GM18511 (cell line): Measurements from ENCODE around the gene LARGE2.

Source experiments
- ATAC-seq: cut with Tn5 transposase; IDR thresholded peaks from one replicate; pipeline ENCODE4 v1.9.1; 2021; ENCODE audit warnings: mild to moderate bottlenecking, moderate library complexity; ENCODE audit not compliant: unreplicated experiment

The LARGE2 gene

DNA sequence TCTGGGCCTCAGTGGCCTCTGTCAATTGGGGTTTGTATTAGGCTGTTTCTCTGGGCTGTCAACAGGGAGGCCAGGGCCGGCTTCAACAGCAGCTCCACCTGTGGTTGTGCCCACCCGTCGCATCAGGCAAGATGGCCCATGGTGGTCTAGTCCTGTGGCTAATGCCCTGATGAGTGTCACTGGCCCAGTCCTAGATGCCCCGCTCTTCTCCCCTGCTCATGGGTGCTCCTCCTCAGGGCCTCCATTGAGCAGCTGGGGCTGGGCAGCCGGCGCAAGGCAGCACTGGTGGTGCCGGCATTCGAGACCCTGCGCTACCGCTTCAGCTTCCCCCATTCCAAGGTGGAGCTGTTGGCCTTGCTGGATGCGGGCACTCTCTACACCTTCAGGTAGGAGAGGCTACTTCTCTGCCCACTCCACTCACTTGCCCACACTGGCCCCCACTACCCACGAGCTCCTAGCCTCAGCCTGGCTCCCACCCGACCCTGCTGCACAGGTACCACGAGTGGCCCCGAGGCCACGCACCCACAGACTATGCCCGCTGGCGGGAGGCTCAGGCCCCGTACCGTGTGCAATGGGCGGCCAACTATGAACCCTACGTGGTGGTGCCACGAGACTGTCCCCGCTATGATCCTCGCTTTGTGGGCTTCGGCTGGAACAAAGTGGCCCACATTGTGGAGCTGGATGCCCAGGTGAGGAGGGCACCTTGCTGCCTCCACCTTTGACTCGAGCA lies 5.4 kb downstream of the LARGE2 start:
- no peak for ATAC-seq

GRCh38 chr11:45928535-45929215 lies 6.2 kb downstream of the LARGE2 start:
- ATAC-seq: no peak

DNA sequence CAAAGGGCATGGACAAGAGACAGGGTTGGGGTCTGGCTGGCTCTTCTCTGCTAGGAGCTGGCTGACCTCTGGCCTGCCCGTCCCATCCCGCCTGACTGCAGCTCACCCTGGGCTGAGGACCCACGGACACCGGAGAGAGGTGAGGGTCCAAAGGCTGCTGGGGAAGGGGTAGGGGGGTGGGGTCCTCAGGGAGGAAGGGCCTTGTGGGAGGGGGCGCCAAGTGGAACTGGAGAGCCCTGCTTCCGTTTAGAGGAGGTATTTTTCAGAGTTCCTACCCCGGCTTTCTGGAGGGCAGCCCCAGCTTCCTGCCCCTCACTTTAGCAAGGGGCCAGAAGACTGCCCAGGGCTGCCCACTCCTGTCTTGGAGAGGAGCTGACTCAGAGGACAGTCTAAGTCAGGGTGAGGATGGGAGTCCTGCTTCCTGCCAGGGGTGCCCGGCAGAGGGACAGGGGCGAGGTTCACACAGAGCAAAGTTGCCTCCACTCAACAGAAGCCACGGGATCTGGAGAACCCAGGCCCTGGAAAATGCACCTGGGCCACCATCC lies 7.1 kb downstream of the LARGE2 start:
- peak; percentile 24 for ATAC-seq

- peak; percentile 92 for ATAC-seq
Measured at GRCh38 chr11:45930031-45930794, 7.8 kb downstream of the LARGE2 start.

- no peak for ATAC-seq
Measured at GRCh38 chr11:45930951-45931570, 8.6 kb downstream of the LARGE2 start.

GRCh38 chr11:45931739-45932138 lies 9.3 kb downstream of the LARGE2 start:
- ATAC-seq: no peak

GRCh38 chr11:45932217-45932616 lies 9.8 kb downstream of the LARGE2 start:
- ATAC-seq: no peak

GRCh38 chr11:45933131-45933831 lies 10.8 kb downstream of the LARGE2 start:
- ATAC-seq: no peak

GRCh38 chr11:45933846-45934579 lies 11.6 kb downstream of the LARGE2 start:
- no peak for ATAC-seq

- ATAC-seq: no peak
Measured at GRCh38 chr11:45934580-45935318, 12.3 kb downstream of the LARGE2 start.

DNA sequence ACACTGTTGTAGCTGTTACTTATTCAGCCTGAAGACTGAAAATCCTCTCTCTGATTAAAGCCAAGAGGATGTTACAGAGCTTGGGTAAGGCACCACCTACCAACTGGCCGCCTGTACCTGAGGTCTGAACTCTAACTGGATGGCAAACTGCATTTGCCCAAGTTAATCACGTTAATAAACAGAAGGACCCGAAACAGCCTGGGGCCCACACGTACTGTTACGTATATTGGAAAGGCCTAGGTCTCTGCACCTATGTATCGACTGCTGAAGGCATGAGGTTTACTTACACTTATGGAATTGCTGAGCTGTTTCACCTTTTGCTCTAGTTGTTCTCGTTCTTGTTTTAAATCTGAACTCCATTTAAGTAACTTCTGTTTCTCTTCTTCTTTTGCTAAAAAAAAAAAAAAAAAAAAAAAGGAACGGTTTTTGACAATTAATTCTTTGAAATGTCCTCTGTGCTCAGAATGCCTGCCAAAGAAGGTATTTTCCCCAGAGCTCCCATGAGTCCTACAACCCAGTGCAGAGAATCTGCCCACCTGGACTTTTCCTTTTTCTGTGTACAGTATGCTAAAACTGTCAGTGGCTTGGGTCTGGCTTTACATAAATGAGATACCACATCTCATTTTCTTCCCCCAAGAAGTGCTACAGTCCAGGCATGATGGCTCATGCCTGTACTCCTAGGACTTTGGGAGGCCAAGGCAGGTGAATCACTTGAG lies 13.1 kb downstream of the LARGE2 start:
- ATAC-seq: no peak

GRCh38 chr11:45936511-45937054 lies 14.1 kb downstream of the LARGE2 start:
- ATAC-seq: no peak

GRCh38 chr11:45937916-45938315 lies 15.5 kb downstream of the LARGE2 start:
- ATAC-seq: no peak

DNA sequence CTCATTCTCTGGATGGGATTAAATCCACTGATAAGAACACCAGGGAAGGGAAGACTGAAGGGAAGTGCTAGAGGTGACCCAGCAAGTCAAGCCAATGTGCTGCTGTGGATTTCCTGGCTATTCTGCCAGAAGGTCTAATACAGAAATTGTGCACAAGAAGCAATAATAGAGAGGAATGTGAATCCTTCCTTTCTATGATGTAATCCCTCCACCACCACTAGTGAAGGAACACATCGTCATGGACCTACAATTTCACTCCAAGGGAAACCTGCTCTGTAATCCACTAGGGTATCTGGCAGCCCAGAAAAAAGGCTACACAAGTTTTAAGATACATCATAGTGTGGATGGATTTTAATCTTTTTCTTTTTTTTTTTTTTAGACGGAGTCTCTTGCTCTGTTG lies 17.4 kb downstream of the LARGE2 start:
- no peak for ATAC-seq

GRCh38 chr11:45941285-45941684 lies 18.8 kb downstream of the LARGE2 start:
- ATAC-seq: no peak

GRCh38 chr11:45942381-45942780 lies 19.9 kb downstream of the LARGE2 start:
- no peak for ATAC-seq

DNA sequence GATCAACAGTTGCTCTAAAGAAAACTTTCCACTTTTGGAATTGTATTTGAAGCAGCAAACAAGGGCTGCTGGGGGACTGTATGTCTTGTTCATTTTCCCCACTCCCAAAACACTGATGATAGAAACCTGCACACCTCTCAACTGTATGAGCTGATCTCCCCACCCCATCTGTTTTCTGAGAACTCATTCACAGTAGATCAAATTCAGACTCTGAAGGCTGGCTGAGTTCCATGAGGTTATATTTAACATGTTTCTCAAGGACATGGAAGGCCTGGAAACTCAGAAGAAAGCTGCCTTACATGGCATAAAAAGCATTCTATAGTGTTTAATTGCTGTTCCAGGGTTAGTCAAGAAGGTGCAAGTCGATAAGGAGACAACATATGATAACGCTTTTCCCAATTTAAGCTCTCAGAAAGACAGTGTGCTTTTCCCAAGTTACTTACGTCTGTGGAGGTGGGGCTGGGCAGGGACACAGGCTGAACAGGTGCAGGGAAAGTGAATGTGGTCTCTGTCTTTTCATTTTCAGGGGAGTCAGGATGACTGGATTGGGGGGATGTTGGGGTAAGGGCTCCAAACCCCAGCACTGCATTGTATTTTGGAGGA lies 23.0 kb downstream of the LARGE2 start:
- ATAC-seq: no peak

DNA sequence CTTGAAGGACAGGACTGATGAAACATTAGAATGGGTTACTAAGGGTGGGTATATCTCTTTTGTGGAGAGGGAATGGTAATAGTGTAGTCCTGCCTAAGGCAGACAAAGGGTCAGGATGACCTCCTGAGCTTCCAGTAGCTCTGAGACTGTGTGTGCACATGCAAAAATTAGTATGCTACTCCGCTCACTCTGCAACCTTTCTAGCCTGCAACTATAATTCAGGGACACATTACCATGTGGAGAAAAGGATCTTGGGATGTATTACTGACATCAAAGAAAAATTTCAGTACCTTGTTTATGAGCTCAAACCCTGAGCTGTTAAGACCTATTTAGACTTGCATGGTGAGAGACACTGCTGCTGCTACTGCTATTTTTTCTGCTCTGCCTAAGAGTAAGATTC lies 25.4 kb downstream of the LARGE2 start:
- ATAC-seq: no peak
